Measurements from ENCODE around the gene AGAP1. TPM values are rescaled to one million over a fixed set of nuclear protein-coding genes. Genes with fewer than 3 reads are reported as not detected.
"Not testable (repeated sequence)": the region's sequence is repeated elsewhere in the genome, so short reads cannot be mapped to it uniquely, and the experiment has no call there.

Gene AGAP1
- total RNA-seq, 2 donors from 2014 or later, result 22.5 to 23.9 TPM

GRCh38 chr2:235744161-235744560, 250.3 kb downstream of the AGAP1 start:
- ATAC-seq (no peak), DNase-seq (no peak)
- intact Hi-C loops (cut with DNase I), result loop anchor here in 1 of 2 donors (10.0 kb wide), 2 partner anchors 69 to 599 kb away; no protein-coding TSS in a partner anchor

DNA sequence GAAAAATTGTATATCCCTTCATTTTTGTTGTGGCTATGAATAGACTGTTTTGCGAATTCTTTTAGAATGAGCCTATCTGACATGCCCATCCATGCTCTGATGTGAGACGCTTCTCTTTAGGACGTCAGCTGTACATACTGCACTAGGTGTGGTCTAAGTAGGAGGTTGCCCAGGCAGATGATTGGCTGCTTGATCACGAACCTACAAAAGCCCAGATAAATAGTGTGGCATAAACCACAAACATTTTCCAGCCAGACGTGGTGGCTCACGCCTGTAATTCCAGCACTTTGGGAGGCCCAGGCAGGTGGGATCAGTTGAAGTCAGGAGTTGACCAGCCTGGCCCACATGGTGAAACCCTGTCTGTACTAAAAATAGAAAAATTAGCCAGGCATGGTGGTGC, 251.8 kb downstream of the AGAP1 start:
- intact Hi-C loops (cut with DNase I), result loop anchor here in 1 of 2 donors (10.0 kb wide), 2 partner anchors 71 to 601 kb away; no protein-coding TSS in a partner anchor
- ATAC-seq (no peak), DNase-seq (no peak)

- DNase-seq (peak; percentile 55), ATAC-seq (peak; percentile 86 to 92)
- intact Hi-C loops (cut with DNase I), result loop anchor here (2.0 to 10.0 kb wide), 5 partner anchors 72 to 610 kb away; no protein-coding TSS in a partner anchor
Measured at GRCh38 chr2:235746257-235746934, 252.6 kb downstream of the AGAP1 start.

DNA sequence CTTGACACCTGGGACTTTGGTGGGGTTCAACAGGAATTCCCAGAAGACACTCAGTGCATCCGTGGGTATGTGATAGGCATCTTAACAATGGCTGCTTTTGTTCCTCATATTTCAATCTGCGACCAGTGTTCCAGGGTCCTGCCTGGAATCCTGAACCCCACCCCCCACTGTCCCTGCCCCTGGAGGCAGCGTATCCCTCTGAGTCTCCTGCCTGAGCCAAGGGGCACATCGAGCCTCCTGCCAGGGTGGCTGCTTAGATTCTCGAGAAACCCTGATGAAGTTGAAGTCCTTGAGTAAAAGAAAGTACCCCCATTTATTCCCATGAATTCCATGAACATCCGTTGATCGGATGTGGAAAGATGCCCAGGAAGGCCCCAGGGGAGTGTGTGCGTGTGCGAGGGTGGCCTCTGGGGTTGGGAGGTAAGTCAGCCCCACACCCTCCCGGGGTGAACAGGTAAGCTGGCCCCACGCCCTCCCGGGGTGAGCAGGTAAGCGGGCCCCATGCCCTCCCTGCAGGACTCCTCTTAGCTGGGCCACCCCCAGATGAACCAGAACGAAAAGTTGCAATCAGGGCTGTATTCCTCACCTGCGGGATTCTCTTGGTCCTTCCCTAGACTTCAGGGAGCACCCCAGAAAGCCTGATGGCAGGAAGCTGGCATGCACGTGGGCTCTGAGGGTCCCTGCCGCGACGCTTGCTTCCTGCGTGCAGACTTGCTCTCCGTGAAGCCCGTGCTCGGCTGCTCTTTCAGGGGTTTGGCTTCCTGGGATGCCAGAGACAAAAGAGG, 253.3 kb downstream of the AGAP1 start:
- peak in 1 of 2 donors; percentile 10 for ATAC-seq
- no peak for DNase-seq
- intact Hi-C loops (cut with DNase I), result loop anchor here (2.0 to 10.0 kb wide), 5 partner anchors 72 to 610 kb away; no protein-coding TSS in a partner anchor

- ATAC-seq (peak; percentile 53 to 69), DNase-seq (no peak)
- intact Hi-C loops (cut with DNase I), result loop anchor here (2.0 to 10.0 kb wide), 5 partner anchors 73 to 611 kb away; no protein-coding TSS in a partner anchor
Measured at GRCh38 chr2:235747786-235748091, 253.9 kb downstream of the AGAP1 start.

DNA sequence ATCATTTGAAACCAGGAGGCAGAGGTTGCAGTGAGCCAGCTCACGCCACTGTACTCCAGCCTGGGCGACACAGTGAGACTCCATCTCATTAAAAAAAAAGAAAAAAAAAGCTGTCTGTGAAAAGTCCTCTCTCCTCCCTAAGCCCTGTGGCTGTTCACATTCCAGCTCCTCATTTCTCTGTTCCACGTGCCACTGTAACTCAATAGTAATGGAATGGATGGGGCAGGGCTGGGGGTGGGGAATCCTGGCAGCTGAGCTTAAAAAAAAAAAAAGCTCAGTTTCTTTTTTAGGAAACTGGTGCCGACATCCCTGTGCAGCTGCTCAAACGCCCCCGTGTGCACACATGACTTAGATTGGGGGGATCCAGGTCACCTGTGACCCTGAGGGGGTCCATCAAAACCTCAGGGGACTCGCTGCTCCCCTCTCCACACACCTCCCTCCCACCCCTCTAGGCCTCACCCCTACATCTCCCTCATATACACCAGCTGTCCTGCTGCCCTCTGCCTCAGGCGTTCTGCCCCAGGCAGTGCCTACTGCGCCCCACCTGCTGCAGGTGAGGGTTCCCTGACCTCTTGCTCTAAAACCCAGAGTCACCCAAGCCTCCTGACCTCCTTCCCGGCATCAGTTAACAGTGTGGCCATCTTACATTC, 255.4 kb downstream of the AGAP1 start:
- peak in 1 of 2 donors; percentile 28 for ATAC-seq
- intact Hi-C loops (cut with DNase I), result loop anchor here in 1 of 2 donors (10.0 kb wide), 2 partner anchors 74 to 604 kb away; no protein-coding TSS in a partner anchor
- DNase-seq, result no peak

- intact Hi-C loops (cut with DNase I), result loop anchor here in 1 of 2 donors (10.0 kb wide), 2 partner anchors 75 to 605 kb away; no protein-coding TSS in a partner anchor
- ATAC-seq (no peak), DNase-seq (no peak)
Measured at GRCh38 chr2:235749771-235750160, 255.9 kb downstream of the AGAP1 start.

GRCh38 chr2:235752846-235753245, 259.0 kb downstream of the AGAP1 start:
- DNase-seq, result no peak
- intact Hi-C loops (cut with DNase I), result no loop called here
- no peak for ATAC-seq

GRCh38 chr2:235754357-235755207, 260.7 kb downstream of the AGAP1 start:
- ATAC-seq (no peak), DNase-seq (no peak)
- intact Hi-C loops (cut with DNase I), result no loop called here

DNA sequence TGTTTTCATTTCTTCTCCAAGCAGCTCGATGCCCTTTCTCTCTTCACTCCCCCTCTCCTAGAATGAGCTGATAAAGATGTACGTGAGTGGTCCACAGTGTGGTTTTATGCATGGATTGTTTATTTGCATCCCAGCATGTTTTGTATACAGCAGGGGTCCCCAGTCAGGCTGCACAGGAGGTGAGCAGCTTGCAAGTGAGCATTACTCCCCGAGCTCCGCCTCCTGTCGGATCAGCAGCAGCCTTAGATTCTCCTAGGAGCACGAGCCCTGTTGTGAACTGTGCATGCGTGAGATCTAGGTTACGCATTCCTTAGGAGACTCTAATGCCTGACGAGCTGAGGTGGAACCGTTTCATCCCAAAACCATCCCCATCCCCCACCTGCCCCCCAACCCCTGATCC, 262.6 kb downstream of the AGAP1 start:
- intact Hi-C loops (cut with DNase I), result no loop called here
- ATAC-seq (no peak), DNase-seq (no peak)

GRCh38 chr2:235757212-235757611, 263.4 kb downstream of the AGAP1 start:
- no peak for ATAC-seq
- intact Hi-C loops (cut with DNase I), result no loop called here
- no peak for DNase-seq

DNA sequence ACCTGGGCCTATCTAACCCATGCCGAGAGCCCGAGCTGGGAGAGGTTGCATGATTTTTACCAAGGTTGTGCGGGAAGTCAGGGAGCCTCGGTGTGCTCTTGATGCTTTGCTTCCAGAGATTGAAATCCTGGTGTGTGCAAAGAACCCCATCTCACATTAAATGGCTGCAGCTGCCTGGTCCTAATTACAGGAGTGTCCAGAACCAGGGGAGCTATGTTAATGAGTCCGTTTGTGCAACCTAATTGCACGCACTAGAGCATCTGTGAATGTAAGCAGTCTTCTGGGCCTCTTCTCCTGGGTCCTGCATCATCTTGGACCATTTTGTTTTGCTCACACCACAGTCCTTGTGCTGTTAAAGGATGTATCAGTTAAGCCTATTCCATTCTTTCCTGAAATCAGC, 263.8 kb downstream of the AGAP1 start:
- DNase-seq, result no peak
- ATAC-seq, result no peak
- intact Hi-C loops (cut with DNase I), result no loop called here

DNA sequence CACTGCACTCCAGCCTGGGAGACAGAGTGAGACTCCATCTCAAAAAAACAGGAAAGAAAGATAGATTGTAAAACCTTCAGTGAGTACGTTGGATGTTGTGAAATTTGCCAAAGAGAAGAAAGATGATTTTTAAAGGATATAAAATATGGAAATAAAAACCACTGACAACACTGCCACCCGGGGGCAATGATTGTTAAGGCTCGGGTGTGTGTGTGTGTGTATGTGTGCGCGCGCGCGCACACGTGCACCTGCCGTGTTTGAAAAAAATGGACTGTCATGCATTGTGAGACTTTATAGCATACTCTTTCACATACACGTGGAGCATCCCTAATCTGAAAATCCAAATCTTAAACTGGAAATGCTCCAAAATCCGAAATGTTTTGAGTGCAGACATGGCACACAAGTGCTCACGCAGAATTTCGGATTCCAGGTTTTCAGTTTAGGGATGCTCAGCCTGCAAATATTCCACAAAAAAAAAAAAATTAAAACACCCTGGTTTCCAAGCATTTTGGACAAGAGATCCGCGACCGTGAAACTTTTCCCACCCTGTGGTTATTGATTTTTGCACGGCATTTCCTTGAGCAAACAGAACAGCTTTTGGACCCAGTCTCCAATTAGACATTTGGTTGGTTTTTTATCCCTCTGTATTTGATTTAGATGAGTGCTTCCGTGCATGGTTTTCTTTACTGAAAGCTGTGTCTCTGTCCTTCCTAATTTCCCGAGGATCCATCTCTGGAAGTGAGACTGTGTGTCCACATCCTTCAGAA, 269.2 kb downstream of the AGAP1 start:
- intact Hi-C loops (cut with DNase I), result no loop called here
- ATAC-seq, result no peak
- no peak for DNase-seq

DNA sequence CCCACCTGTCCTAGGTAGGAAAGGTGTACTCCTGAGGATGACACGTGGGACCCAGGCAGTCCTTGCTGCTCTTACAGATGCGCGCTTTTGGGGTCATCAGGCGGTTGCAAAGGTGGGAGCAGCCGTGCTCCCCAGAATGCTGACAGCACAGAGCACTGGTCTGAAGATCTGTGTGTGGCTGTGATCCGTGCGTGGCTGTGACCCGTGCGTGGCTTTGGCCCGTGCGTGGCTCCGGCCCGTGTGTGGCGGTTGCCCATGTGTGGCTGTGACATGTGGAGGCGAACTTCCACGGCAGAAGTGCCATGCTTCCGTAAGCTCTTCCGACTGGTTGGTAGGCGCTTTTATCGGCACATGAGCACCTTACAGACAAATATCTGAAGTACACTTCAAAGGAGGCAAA, 270.0 kb downstream of the AGAP1 start:
- no peak for ATAC-seq
- DNase-seq, result no peak
- intact Hi-C loops (cut with DNase I), result no loop called here

DNA sequence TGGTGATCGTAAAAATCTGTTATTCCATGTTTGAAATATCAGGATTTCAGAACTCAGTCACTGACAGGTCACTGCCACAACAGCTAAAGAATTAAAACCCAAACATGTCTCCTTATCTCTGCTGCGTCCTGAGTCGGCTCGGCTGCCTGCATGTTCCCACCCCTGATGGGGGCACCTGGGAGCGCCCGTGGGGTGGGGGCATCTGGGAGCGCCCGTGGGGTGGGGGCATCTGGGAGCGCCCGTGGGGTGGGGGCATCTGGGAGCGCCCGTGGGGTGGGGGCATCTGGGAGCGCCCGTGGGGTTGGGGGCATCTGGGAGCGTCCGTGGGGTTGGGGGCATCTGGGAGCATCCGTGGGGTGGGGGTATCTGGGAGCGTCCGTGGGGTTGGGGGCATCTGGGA, 270.6 kb downstream of the AGAP1 start:
- intact Hi-C loops (cut with DNase I); DNase-seq; ATAC-seq: not testable (repeated sequence)

GRCh38 chr2:235765181-235765820, 271.5 kb downstream of the AGAP1 start:
- no peak for DNase-seq
- ATAC-seq, result peak in 1 of 2 donors; percentile 55
- intact Hi-C loops (cut with DNase I), result no loop called here

DNA sequence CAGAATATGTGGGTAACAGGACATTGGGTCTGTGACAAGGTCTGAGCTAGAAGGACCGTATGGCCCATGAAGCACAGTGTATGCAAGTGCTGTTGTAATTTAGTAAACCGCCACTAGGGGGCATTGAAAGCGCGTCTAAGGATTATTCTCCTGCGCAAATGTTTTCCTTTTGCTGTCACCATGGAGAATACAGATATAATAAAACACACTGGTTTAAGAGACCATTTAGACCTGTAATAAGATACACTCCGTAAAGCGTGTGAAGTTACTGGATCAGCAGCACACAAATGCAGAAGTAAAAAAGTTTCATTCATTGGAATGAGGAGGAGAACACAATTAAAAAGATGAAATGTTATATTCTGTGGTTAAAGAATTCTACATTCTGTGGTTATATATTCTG, 272.4 kb downstream of the AGAP1 start:
- ATAC-seq (peak; percentile 92), DNase-seq (peak; percentile 55)
- intact Hi-C loops (cut with DNase I), result no loop called here

DNA sequence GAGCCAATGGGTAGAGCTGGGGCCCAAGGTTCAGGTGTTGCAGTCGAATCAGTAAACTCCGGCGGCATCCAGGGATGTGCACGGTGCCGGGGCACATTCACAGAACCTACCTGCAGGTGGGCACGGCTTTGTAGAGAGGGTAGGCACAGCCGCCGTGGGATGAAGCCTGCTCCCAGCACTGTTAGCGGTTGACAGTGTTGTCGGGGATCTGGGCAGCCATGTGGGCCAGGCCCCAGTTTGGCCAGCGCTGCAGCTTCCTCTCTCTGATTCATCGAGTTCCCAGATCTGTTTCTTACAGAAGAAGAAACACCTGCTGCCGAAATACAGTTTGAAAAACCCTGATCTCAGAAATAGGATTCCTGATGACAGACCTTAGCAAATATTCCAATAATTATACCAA, 274.8 kb downstream of the AGAP1 start:
- DNase-seq, result no peak

More for the DNA sequence above, 274.8 kb downstream of the AGAP1 start:
- intact Hi-C loops (cut with DNase I), result no loop called here
- no peak for ATAC-seq
